HG02623 (cell line): Measurements from ENCODE around the gene WSCD2.

ENCODE experiments used
- ATAC-seq: cut with Tn5 transposase; IDR thresholded peaks from one replicate; pipeline ENCODE4 v1.9.1; 2021; ENCODE audit warnings: moderate library complexity; ENCODE audit not compliant: unreplicated experiment

The WSCD2 gene

DNA sequence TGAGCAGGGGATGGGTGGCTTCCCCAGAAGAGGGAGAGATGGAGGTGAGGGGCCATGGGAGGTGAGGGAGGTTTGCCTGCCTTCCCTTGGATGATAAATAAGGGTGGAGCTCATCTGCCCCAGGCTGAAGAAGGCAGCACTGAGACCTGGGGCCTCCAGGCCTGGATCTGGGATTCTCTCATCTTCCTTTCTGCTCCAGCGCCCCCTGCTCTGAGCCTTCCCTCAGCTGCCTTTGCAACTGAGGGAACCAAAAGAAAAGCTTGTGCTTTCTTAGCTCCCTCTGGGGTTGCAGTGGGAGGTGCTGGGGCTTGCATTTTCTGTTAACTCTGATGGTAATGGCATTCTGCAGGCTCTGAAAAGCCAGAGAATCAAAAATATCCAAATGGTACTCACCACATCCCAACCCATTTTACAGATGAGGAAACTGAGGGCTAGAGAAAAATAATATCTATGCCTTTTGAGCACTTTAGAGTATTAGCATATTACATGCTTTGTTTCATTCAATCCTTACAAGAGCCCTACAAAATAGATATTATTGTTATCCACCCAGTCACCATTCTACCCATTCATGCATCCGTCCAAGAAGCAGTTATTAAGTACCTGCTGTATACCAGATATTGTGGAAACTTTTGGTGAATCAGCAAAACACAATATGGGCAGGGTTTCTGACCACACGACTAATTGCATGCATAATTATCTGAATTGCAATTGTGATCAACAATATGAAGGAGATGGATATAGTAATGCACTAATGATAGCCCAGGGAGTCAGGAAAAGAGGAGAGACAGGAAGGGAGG is 102.2 kb downstream of the WSCD2 start:
- no peak for ATAC-seq

DNA sequence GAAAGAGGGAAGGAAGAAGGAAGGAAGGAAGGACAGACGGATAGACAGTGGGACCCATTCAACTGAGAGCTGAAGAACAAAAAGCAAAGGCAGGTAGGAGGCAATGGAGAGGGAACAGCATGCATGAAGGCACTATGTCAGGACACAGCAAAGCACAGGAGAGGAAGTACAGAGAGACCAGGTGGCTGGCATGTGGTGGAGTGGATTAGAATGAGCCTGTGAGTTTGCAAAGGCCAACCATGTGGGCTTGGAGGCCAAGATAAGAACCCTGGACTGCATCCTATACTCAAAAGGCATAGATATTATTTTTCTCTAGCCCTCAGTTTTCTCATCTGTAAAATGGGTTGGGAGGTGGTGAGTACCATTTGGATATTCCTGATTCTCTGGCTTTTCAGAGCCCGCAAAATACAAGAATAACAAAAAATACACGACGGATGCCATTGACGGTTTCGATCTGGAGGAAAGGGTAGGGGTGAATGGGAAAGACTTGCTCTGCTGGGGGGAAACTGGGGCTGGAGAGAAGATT is 102.9 kb downstream of the WSCD2 start:
- ATAC-seq = no peak

- no peak for ATAC-seq
Observed at GRCh38 chr12:108232565-108232964, 103.5 kb downstream of the WSCD2 start.

DNA sequence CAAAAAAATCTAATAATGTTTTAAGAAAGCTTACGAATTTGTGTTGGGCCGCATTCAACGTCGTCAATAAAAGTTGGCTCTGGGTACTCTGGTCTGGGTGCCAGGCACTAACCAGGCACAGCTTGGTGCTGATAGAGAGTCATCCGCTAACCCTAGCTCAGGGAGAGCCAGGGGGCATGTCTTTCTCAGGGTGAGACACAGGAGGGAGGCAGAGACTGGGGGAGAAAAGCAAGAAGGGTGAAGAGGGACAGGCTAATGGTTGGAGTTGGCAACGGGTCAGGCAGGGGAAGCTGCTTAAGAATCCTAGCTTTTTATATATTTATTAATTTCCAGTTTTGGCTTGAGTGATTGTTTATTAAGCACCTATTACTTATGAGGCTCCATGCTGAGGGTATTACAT is 105.1 kb downstream of the WSCD2 start:
- no peak for ATAC-seq

DNA sequence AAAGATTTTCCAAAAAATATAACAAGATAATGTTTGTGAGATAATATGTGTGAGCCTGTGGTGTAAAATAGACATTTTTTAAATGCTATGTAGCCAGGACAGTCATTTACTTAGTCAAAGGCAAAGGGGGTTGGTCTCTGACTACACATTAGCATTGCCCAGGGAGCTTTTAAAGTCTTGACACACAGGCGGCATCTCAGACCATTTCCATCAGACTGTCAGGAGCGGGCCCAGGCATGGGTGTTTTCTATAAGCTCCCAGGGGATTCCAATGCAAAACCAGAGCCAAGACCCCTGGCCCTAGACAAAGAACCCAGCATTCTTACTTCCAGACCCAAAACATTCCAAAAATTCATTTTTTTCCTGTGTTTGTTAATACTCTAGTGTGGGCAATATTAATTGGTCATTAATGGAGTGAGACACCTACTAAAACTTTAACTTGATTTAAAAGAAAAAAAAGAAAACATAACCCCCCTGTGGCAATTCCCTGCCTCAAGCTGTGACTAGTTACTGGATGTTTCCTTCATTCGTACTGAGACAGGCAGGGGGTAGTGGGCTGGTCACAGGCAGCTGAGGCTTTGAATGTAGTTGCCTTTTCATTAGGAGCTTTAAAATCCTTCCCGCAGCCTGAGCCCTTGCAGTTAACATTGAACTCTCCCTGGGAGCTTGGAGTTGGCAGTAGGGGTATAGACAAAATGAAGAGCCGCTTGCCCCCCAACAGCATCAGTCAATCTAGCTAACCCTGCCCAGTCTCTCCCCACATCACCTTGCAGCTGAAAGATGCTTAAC is 106.3 kb downstream of the WSCD2 start:
- no peak for ATAC-seq

DNA sequence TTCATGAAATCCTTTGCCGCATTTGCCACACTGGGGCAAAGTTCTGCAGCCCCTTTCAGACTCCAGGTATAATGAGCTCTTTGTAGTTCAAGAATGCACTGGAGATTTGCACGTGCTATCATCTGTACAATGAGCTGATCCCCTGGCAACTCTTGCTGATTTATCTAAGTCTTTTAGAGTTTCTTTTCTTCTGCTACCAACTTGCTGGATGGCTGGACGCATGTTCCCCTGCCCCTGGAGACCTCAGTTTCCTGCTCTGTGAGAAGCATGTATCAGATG is 106.8 kb downstream of the WSCD2 start:
- no peak for ATAC-seq

- ATAC-seq = no peak
Observed at GRCh38 chr12:108236366-108236765, 107.3 kb downstream of the WSCD2 start.

DNA sequence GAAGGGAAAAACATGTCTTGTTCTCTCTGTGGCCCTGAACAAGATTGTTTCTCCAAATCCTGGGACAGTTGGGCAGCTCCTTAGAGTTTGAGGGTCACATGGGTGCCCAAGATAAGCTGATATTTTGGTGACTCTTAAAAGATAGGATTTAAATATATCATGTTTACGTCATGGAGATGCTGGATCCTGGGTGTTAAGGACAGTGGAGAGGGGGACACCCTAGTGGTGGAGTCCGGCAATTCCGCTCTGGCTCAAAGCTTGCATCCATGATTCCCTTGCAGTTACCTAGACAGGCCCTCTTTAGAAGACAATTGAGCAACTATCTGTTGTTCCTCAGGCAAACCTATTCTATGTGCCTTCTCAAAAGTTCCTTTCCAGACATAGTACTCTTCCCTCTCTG is 108.2 kb downstream of the WSCD2 start:
- no peak for ATAC-seq

GRCh38 chr12:108238474-108238873 is 109.4 kb downstream of the WSCD2 start:
- no peak for ATAC-seq

GRCh38 chr12:108239378-108239777 is 110.3 kb downstream of the WSCD2 start:
- no peak for ATAC-seq

DNA sequence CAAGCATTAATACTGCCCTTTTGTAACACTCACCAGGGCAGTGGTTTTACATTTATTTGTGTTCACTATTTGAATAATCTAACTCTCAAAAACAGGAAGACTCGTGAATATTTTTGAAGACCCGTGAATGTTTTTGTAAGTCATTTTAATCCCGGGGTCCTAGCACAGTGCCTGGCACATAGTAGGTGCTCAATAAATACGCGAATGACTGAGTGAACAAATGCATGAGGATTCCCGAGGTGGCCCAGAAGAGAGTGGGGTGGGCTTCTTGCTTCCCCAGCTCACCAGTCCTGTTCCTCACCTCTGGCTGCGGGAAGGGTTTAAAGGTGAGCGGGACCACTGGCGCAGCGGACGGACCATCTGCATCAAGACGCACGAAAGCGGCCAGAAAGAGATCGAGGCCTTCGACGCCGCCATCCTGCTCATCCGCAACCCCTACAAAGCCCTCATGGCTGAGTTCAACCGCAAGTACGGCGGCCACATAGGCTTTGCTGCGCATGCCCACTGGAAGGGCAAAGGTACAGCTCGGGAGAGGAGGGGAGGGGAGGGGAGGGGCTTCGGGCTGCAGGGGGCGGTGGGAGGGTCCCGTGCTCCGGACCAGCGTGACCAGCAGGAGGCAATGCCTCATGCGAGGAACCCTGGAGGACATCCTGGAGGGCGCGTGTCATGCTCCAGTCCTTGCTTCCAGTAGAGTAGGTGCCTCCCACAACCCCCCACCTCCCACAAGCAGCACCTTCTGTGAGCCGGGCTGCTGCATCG is 111.1 kb downstream of the WSCD2 start:
- no peak for ATAC-seq

- no peak for ATAC-seq
Observed at GRCh38 chr12:108240928-108241327, 111.8 kb downstream of the WSCD2 start.

GRCh38 chr12:108241986-108242703 is 113.1 kb downstream of the WSCD2 start:
- ATAC-seq = no peak

GRCh38 chr12:108247130-108247529 is 118.0 kb downstream of the WSCD2 start:
- no peak for ATAC-seq

- no peak for ATAC-seq
Observed at GRCh38 chr12:108248011-108248410, 118.9 kb downstream of the WSCD2 start.

DNA sequence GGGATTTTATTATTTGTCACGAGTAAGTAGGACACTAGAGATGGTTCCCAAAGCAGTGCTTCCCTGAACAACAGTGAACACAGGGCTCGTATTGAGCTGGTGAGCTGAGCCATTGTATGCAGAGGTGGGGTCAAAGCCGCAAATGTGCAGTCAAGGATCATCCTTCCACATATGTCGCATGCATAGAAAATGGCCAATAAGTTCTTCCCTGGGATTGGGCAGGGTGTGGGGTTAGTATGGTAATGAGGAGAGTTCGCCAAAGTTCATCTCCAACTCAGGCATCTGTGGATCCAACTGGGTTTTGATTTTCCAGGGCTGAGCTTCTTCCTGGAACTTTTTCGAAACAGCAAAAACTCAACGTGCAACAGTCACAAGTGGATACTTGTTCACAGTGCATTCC is 123.4 kb downstream of the WSCD2 start:
- ATAC-seq = no peak

DNA sequence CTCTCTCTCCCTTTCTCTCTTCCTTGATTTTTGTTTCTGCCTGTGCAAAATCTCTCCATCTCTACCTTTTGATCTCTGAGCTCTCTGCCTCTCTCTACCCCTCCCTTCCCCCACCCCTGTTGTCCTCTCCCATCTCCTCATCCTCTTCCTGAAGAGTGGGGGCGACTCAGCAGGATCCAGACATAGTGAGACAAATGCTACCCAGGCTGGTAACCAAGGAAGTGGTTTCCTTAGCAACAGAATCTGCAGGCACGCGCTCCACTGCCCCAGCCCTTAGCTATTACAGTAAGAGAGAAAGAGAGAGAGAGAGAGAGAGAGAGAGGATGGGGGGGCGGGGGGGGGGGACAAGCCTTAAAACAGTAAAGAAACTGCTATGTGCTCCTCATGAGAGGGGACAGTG is 124.5 kb downstream of the WSCD2 start:
- ATAC-seq = no peak

DNA sequence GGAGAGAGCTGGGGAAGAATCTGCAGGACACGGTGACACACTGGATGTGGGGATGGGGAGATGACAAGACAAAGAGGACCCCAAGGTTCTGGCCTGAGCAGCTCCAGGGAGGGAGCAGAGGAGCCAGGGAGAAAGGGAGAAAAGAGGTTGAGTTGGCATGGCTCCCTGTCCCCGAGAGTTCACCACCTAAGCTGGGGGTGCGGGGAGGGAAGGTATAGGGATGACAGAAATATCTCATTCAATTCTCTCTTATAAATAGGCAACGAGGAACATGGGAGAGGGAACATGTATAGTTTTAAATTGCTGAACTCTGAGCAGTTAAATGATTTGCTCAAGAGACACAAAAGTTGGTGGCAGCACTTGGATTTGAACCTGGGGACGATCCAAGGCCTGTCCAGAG is 124.9 kb downstream of the WSCD2 start:
- no peak for ATAC-seq

DNA sequence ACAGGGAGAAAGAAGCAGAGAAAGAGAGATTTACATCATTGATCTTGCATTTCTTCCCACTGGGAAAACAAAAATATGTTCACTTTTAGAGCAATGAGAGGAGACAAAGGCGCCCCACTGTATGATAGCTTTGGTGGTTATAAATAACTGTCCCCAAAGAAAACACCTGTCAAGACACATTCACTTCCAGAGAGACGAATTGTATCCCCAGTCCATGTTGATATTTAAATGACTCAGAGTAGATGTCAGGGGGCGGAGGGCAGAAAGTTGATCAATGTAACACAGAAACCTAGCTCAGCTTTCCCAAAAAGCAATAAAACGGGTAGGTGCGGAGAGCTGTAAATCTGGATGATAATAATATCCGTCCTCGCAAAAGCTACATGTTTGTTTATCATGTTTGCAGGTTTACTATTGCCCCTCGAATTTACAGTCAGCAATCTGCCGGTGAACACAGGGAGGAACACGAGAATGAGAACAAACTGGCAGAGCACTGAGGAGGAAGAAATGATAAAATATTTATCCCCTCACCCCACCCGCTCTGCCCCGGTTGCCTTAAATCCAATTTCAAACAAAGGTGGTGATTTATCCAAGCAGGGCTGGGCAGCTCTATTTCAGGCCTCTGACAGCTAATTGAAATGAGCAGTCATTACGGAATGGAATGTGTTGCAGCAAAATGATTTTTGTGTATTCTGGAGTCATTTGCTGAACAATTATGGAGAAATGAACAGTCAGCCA is 125.6 kb downstream of the WSCD2 start:
- ATAC-seq = no peak

GRCh38 chr12:108255252-108255602 is 126.1 kb downstream of the WSCD2 start:
- no peak for ATAC-seq
